Keratinocyte (primary cell): ENCODE results near the gene ZNF594. TPM values are rescaled to one million over a fixed set of nuclear protein-coding genes. Genes with fewer than 3 reads are reported as not detected.

Experiments
- DNase-seq: peaks from one replicate; pipeline ENCODE4 v3.0.0-alpha.2; 2011; ENCODE audit warnings: low read depth, missing footprints, low spot score
- FAIRE-seq: peaks from 2 replicates; lab custom pipeline; 2011; peaks lifted over from hg19 to GRCh38; lab: Jason Lieb, UNC
- H2AFZ ChIP-seq: 2 replicates; pipeline ENCODE4 v1.6.0; 2012; ENCODE audit warnings: low read length, control low read depth, inconsistent platforms; ENCODE audit not compliant: control insufficient read depth
- H3K27ac ChIP-seq: 2 replicates; pipeline ENCODE4 v1.5.1; 2011; ENCODE audit warnings: low read length; ENCODE audit not compliant: control insufficient read depth, insufficient read depth
- H3K27me3 ChIP-seq: 3 replicates; pipeline ENCODE4 v1.6.0; 2011; ENCODE audit warnings: low read length; ENCODE audit not compliant: control insufficient read depth, insufficient read depth; ENCODE audit errors: extremely low read depth
- H3K36me3 ChIP-seq, 2 experiments: 2 replicates in 1 of 2; 3 replicates in 1 of 2; pipeline ENCODE4 v1.5.1; 2011; ENCODE audit warnings: low read length in 2 of 2, mild to moderate bottlenecking in 1 of 2; ENCODE audit not compliant: control insufficient read depth in 2 of 2, insufficient read depth in 2 of 2; ENCODE audit errors: extremely low read depth in 1 of 2
- H3K4me1 ChIP-seq: 3 replicates; pipeline ENCODE4 v1.5.1; 2011; ENCODE audit warnings: low read length; ENCODE audit not compliant: control insufficient read depth, insufficient read depth; ENCODE audit errors: extremely low read depth
- H3K4me2 ChIP-seq: 3 replicates; pipeline ENCODE4 v1.6.0; 2011; ENCODE audit warnings: low read depth, low read length; ENCODE audit not compliant: control insufficient read depth, insufficient read depth; ENCODE audit errors: extremely low read depth
- H3K4me3 ChIP-seq, 3 experiments: fragments of 200-600 bp in 1 of 3; sonication (generic) in 1 of 3; 2 replicates in 2 of 3; 3 replicates in 1 of 3; pipeline ENCODE4 v1.5.1; 2011 to 2016; ENCODE audit warnings: low read length in 3 of 3, mild to moderate bottlenecking in 3 of 3, control low read depth in 2 of 3, inconsistent platforms in 1 of 3, low read depth in 1 of 3, mixed read lengths in 1 of 3, mixed run types in 1 of 3, moderate library complexity in 1 of 3; ENCODE audit not compliant: control insufficient read depth in 2 of 3, insufficient read depth in 2 of 3; ENCODE audit errors: extremely low read depth in 1 of 3
- H3K79me2 ChIP-seq: 2 replicates; pipeline ENCODE4 v1.6.0; 2012; ENCODE audit warnings: low read length; ENCODE audit not compliant: control insufficient read depth, insufficient read depth
- H3K9ac ChIP-seq: 3 replicates; pipeline ENCODE4 v1.6.0; 2011; ENCODE audit warnings: low read length; ENCODE audit not compliant: control insufficient read depth, insufficient read depth; ENCODE audit errors: extremely low read depth
- H3K9me1 ChIP-seq: 3 replicates; pipeline ENCODE4 v1.6.0; 2011; ENCODE audit warnings: low read length; ENCODE audit not compliant: control insufficient read depth, insufficient read depth; ENCODE audit errors: extremely low read depth
- H3K9me3 ChIP-seq: 2 replicates; pipeline ENCODE4 v1.5.1; 2012; ENCODE audit warnings: low read depth, low read length; ENCODE audit not compliant: control insufficient read depth
- H4K20me1 ChIP-seq: 3 replicates; pipeline ENCODE4 v1.6.0; 2011; ENCODE audit warnings: low read length; ENCODE audit not compliant: control insufficient read depth, insufficient read depth; ENCODE audit errors: extremely low read depth
- CTCF ChIP-seq, 3 experiments: IDR thresholded peaks in 1 of 3; conservative IDR thresholded peaks in 1 of 3; optimal IDR thresholded peaks in 1 of 3; 2 replicates in 2 of 3; 3 replicates in 1 of 3; pipeline versions ENCODE3 to v1.5.1; 2011; ENCODE audit warnings: low read length in 3 of 3, mild to moderate bottlenecking in 3 of 3, moderate library complexity in 2 of 3, control low read depth in 1 of 3, inconsistent platforms in 1 of 3; ENCODE audit not compliant: insufficient read depth in 2 of 3; ENCODE audit errors: extremely low read depth in 1 of 3
- EZH2 ChIP-seq: IDR thresholded peaks from one replicate; pipeline ENCODE4 v1.6.1; 2012; ENCODE audit warnings: inconsistent platforms, mild to moderate bottlenecking, low read length, moderate library complexity
- dilution Hi-C: fragments of 300-500 bp; cut with MboI; formaldehyde crosslinking; loops from one replicate; pipeline ENCODE4 v1.7.0; 2020; ENCODE audit warnings: low sequenced_read_pairs; ENCODE audit not compliant: extremely low pct_ligation_motif_present
- polyA plus RNA-seq, 5 experiments: library from polyadenylated mRNA; depleted of rRNA in 3 of 5; stranded (reverse) in 3 of 5; stranded (forward) in 1 of 5; unstranded in 1 of 5; fragments of >200 nt; gene quantifications; 1 replicate in 1 of 5; 2 replicates in 3 of 5; 3 replicates in 1 of 5; pipeline versions ENCODE4 v1.2.1 to v1.2.3, GENCODE V29; 2011 to 2012; ENCODE audit warnings: missing spikeins in 2 of 5, low read depth in 1 of 5, low replicate concordance in 1 of 5

Gene ZNF594
- polyA plus RNA-seq, 1 donor (not counting 4 experiments of a cell fraction or from before 2014, with no cell fraction given), result 2.1 TPM

DNA sequence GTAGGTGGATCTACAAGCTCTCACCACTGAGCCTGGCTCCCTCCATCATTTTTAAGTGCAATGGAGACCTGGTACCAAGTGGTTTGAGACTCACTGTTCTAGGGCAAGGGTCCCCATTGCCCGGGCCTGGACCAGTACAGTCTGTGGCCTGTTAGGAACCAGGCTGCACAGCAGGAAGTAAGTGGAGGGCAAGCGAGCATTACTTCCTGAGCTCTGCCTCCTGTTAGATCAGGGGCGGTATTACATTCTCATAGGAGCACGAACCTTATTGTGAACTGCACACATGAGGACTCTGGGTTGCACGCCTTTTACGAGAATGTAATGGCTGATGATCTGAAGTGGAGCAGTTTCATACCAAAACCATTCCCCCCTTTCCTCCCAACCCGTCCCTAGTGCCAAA, 6.8 kb upstream of the ZNF594 start:
- Histone ChIP-seq H3K9me1 (no peaks in the 10 kb centered on the region), H3K4me1 (no peaks in the 10 kb centered on the region), H3K27ac (no peak overlapping the region), H3K9me3 (no peaks in the 10 kb centered on the region), H3K4me3 (no peak overlapping the region), H4K20me1 (no peaks in the 10 kb centered on the region), H3K9ac (no peak overlapping the region), H3K4me2 (no peak overlapping the region), H3K27me3 (no peaks in the 10 kb centered on the region), H3K36me3 (no peaks in the 10 kb centered on the region), H2AFZ (no peak overlapping the region), H3K79me2 (no peaks in the 10 kb centered on the region)
- DNase-seq (no peak), FAIRE-seq (no peak)
- dilution Hi-C loops, result no loop called here
- no peak for TF ChIP-seq CTCF (optimal IDR thresholded peaks at IDR 0.05 in 1 of 3, IDR thresholded peaks at IDR 0.05 in 1 of 3, conservative IDR thresholded peaks at IDR 0.05 in 1 of 3; ENCODE audit: extremely low read depth in 1 of 3, insufficient read depth in 2 of 3, low read length in 3 of 3)
- TF ChIP-seq EZH2, result no peak

GRCh38 chr17:5194346-5194745, 2.7 kb upstream of the ZNF594 start:
- Histone ChIP-seq H3K9me1 (no peaks in the 10 kb centered on the region), H3K4me3 (no peak overlapping the region), H4K20me1 (no peaks in the 10 kb centered on the region), H2AFZ (no peak overlapping the region), H3K9ac (no peak overlapping the region), H3K4me1 (peaks cover 6% of the 10 kb centered on the region), H3K27ac (no peak overlapping the region), H3K9me3 (no peaks in the 10 kb centered on the region), H3K79me2 (peaks cover 8% of the 10 kb centered on the region), H3K27me3 (no peaks in the 10 kb centered on the region), H3K4me2 (no peak overlapping the region), H3K36me3 (no peaks in the 10 kb centered on the region)
- dilution Hi-C loops, result no loop called here
- FAIRE-seq (no peak), DNase-seq (no peak)
- TF ChIP-seq EZH2, result no peak
- TF ChIP-seq CTCF (optimal IDR thresholded peaks at IDR 0.05 in 1 of 3, IDR thresholded peaks at IDR 0.05 in 1 of 3, conservative IDR thresholded peaks at IDR 0.05 in 1 of 3; ENCODE audit: extremely low read depth in 1 of 3, insufficient read depth in 2 of 3, low read length in 3 of 3), result no peak
